Nephron progenitor cell (in vitro differentiated cells): Measurements from ENCODE around the gene PHF21B.
A peak's percentile ranks its signal among the peaks of the same experiment; 100 is the strongest.

Experiments used
- DNase-seq: peaks from one replicate; pipeline ENCODE4 v3.0.0; 2021
- H3K27ac Mint-ChIP-seq: 2 replicates; pipeline ENCODE4 v1.8.0; 2021; ENCODE audit warnings: mild to moderate bottlenecking, moderate library complexity, mixed read lengths
- H3K27me3 Mint-ChIP-seq: 2 replicates; pipeline ENCODE4 v1.8.0; 2021; ENCODE audit warnings: mild to moderate bottlenecking, low read depth, mixed read lengths; ENCODE audit not compliant: poor library complexity
- H3K36me3 Mint-ChIP-seq: 2 replicates; pipeline ENCODE4 v1.8.0; 2021; ENCODE audit warnings: low read depth, mixed read lengths
- H3K4me1 Mint-ChIP-seq: 2 replicates; pipeline ENCODE4 v1.8.0; 2021; ENCODE audit warnings: mixed read lengths
- H3K4me3 Mint-ChIP-seq: 2 replicates; pipeline ENCODE4 v1.8.0; 2021; ENCODE audit warnings: mild to moderate bottlenecking, moderate library complexity, mixed read lengths
- H3K9me3 Mint-ChIP-seq: 2 replicates; pipeline ENCODE4 v1.8.0; 2021; ENCODE audit warnings: mild to moderate bottlenecking, moderate library complexity, mixed read lengths
- CTCF ChIP-seq: fragments of 200-600 bp; sonication (generic); IDR thresholded peaks from 2 replicates; pipeline ENCODE4 v1.5.0; 2021; ENCODE audit warnings: antibody characterized with exemption

PHF21B gene

GRCh38 chr22:44840611-44841322 is 169.0 kb downstream of the PHF21B start:
- DNase-seq: no peak
- TF ChIP-seq CTCF: no peak
- H3K4me3 Mint-ChIP-seq: no peak overlapping the region
- no peaks in the 10 kb centered on the region for H3K36me3 Mint-ChIP-seq
- H3K27ac Mint-ChIP-seq: peak overlapping the region; percentile 71
- peaks cover 2% of the 10 kb centered on the region for H3K27me3 Mint-ChIP-seq
- peaks cover 21% of the 10 kb centered on the region for H3K4me1 Mint-ChIP-seq
- H3K9me3 Mint-ChIP-seq: peaks cover 19% of the 10 kb centered on the region

GRCh38 chr22:44839721-44840120 is 170.1 kb downstream of the PHF21B start:
- no peak overlapping the region for H3K4me3 Mint-ChIP-seq
- H3K9me3 Mint-ChIP-seq: peaks cover 19% of the 10 kb centered on the region
- H3K36me3 Mint-ChIP-seq: no peaks in the 10 kb centered on the region
- H3K4me1 Mint-ChIP-seq: peaks cover 21% of the 10 kb centered on the region
- H3K27ac Mint-ChIP-seq: no peak overlapping the region
- DNase-seq: no peak
- TF ChIP-seq CTCF: no peak
- no peaks in the 10 kb centered on the region for H3K27me3 Mint-ChIP-seq

GRCh38 chr22:44839061-44839460 is 170.7 kb downstream of the PHF21B start:
- DNase-seq: no peak
- no peak for TF ChIP-seq CTCF
- no peaks in the 10 kb centered on the region for H3K27me3 Mint-ChIP-seq
- no peaks in the 10 kb centered on the region for H3K36me3 Mint-ChIP-seq
- no peak overlapping the region for H3K27ac Mint-ChIP-seq
- H3K4me3 Mint-ChIP-seq: no peak overlapping the region
- peaks cover 20% of the 10 kb centered on the region for H3K9me3 Mint-ChIP-seq
- peaks cover 21% of the 10 kb centered on the region for H3K4me1 Mint-ChIP-seq

- Mint-ChIP-seq H3K4me1 (peaks cover 21% of the 10 kb centered on the region), H3K27ac (no peak overlapping the region), H3K27me3 (no peaks in the 10 kb centered on the region), H3K36me3 (no peaks in the 10 kb centered on the region), H3K9me3 (peaks cover 22% of the 10 kb centered on the region), H3K4me3 (no peak overlapping the region)
- no peak for TF ChIP-seq CTCF
- no peak for DNase-seq
These were observed 171.3 kb downstream of the PHF21B start for GRCh38 chr22:44838316-44839016.

GRCh38 chr22:44837481-44837880 is 172.3 kb downstream of the PHF21B start:
- H3K9me3 Mint-ChIP-seq: peaks cover 32% of the 10 kb centered on the region
- no peaks in the 10 kb centered on the region for H3K27me3 Mint-ChIP-seq
- no peak for TF ChIP-seq CTCF
- DNase-seq: no peak
- no peak overlapping the region for H3K27ac Mint-ChIP-seq
- peaks cover 21% of the 10 kb centered on the region for H3K4me1 Mint-ChIP-seq
- H3K36me3 Mint-ChIP-seq: no peaks in the 10 kb centered on the region
- no peak overlapping the region for H3K4me3 Mint-ChIP-seq
